HCT116 (cell line): Measurements from ENCODE around the gene MTM1.

Source experiments
- CEBPB ChIP-seq: IDR thresholded peaks from 2 replicates; pipeline ENCODE4 v1.6.1; 2012; ENCODE audit warnings: low read depth
- EGR1 ChIP-seq: IDR thresholded peaks from 2 replicates; pipeline ENCODE4 v1.6.1; 2012; ENCODE audit warnings: low read depth
- EZH2 ChIP-seq: fragments of 200-600 bp; sonication (generic); IDR thresholded peaks from 2 replicates; pipeline ENCODE4 v1.6.1; 2017; ENCODE audit warnings: antibody characterized with exemption, mixed run types
- POLR2A ChIP-seq: IDR thresholded peaks from 2 replicates; pipeline ENCODE4 v1.7.0; 2011; ENCODE audit warnings: borderline replicate concordance; ENCODE audit not compliant: insufficient read depth, insufficient read length; ENCODE audit errors: extremely low read depth
- POLR2AphosphoS5 ChIP-seq: IDR thresholded peaks from 2 replicates; pipeline ENCODE4 v1.6.1; 2011; ENCODE audit warnings: mild to moderate bottlenecking, low read depth, low read length, moderate library complexity
- SP1 ChIP-seq: IDR thresholded peaks from 2 replicates; pipeline ENCODE4 v1.6.1; 2012; ENCODE audit warnings: low read depth
- SRF ChIP-seq: IDR thresholded peaks from 2 replicates; pipeline ENCODE4 v1.6.1; 2012; ENCODE audit warnings: low read depth
- ZFX ChIP-seq: fragments of 450-650 bp; IDR thresholded peaks from 2 replicates; pipeline ENCODE4 v1.6.1; 2017
- ZNF274 ChIP-seq: fragments of 200-500 bp; sonication (Bioruptor generic); IDR thresholded peaks from 2 replicates; pipeline ENCODE4 v1.6.1; 2014; ENCODE audit warnings: mild to moderate bottlenecking, low read depth, low read length, inconsistent platforms
- TF ChIP-seq, protein P1 (sequence below): IDR thresholded peaks from 2 replicates; pipeline ENCODE4 v1.6.1; 2012
- TF ChIP-seq, protein P2 (sequence below), 3 experiments: fragments of 200-600 bp in 1 of 3; sonication (generic) in 1 of 3; IDR thresholded peaks in 2 of 3; conservative IDR thresholded peaks in 1 of 3; 2 replicates each; pipeline ENCODE4 v1.5.1; 2012 to 2017; ENCODE audit warnings: low read depth in 2 of 3, low read length in 2 of 3, antibody characterized with exemption in 1 of 3, borderline replicate concordance in 1 of 3, control low read depth in 1 of 3, mild to moderate bottlenecking in 1 of 3, mixed read lengths in 1 of 3, mixed run types in 1 of 3, moderate library complexity in 1 of 3; ENCODE audit not compliant: insufficient read depth in 1 of 3
- TF ChIP-seq, protein P3 (sequence below): IDR thresholded peaks from 2 replicates; pipeline ENCODE4 v1.6.1; 2012

DNA sequence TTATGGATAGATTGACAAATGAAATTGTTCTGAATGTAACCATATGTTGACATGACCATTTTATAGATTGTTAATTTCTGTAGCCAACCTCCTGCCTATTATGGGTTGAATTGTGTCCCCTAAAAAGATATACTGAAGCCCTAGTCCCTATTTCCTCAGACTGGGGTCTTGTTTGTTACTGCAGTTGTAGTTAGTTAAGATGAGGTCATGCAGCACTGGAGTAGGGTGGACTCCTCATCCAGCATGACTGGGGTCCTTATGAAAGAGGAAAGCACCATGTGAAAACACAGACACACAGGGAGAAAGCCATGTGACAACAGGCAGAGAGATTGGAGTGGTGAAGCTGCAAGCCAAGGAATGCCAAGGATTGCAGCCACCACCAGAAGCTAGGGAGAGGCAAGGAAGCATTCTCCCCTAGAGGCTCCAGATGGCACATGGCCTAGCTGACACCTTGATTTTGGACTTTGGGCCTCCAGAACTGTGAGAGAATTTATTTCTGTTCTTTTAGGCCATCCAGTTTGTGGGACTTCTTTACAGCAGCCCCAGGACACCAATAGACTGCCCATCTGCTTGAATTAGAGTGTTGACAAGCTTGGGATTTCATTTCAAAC, 14.0 kb downstream of the MTM1 start:
- TF ChIP-seq EZH2, result no peak
- TF ChIP-seq, protein P1, sequence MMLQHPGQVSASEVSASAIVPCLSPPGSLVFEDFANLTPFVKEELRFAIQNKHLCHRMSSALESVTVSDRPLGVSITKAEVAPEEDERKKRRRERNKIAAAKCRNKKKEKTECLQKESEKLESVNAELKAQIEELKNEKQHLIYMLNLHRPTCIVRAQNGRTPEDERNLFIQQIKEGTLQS, result no peak
- TF ChIP-seq SP1, result no peak
- no peak for TF ChIP-seq CEBPB
- TF ChIP-seq SRF, result no peak
- TF ChIP-seq, protein P2, sequence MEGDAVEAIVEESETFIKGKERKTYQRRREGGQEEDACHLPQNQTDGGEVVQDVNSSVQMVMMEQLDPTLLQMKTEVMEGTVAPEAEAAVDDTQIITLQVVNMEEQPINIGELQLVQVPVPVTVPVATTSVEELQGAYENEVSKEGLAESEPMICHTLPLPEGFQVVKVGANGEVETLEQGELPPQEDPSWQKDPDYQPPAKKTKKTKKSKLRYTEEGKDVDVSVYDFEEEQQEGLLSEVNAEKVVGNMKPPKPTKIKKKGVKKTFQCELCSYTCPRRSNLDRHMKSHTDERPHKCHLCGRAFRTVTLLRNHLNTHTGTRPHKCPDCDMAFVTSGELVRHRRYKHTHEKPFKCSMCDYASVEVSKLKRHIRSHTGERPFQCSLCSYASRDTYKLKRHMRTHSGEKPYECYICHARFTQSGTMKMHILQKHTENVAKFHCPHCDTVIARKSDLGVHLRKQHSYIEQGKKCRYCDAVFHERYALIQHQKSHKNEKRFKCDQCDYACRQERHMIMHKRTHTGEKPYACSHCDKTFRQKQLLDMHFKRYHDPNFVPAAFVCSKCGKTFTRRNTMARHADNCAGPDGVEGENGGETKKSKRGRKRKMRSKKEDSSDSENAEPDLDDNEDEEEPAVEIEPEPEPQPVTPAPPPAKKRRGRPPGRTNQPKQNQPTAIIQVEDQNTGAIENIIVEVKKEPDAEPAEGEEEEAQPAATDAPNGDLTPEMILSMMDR (IDR thresholded peaks at IDR 0.05 in 2 of 3, conservative IDR thresholded peaks at IDR 0.05 in 1 of 3; ENCODE audit: borderline replicate concordance in 1 of 3, insufficient read depth in 1 of 3, low read depth in 2 of 3, low read length in 2 of 3), result no peak
- no peak for TF ChIP-seq POLR2A
- TF ChIP-seq ZNF274, result no peak
- no peak for TF ChIP-seq POLR2AphosphoS5
- no peak for TF ChIP-seq EGR1
- no peak for TF ChIP-seq ZFX
- TF ChIP-seq, protein P3, sequence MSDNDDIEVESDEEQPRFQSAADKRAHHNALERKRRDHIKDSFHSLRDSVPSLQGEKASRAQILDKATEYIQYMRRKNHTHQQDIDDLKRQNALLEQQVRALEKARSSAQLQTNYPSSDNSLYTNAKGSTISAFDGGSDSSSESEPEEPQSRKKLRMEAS, result no peak
